ENCODE results near the gene PRKAR1B. TPM values are rescaled to one million over a fixed set of nuclear protein-coding genes. Genes with fewer than 3 reads are reported as not detected.

The PRKAR1B gene
- total RNA-seq, 1 experiment from 2014 or later, result 51.7 TPM

DNA sequence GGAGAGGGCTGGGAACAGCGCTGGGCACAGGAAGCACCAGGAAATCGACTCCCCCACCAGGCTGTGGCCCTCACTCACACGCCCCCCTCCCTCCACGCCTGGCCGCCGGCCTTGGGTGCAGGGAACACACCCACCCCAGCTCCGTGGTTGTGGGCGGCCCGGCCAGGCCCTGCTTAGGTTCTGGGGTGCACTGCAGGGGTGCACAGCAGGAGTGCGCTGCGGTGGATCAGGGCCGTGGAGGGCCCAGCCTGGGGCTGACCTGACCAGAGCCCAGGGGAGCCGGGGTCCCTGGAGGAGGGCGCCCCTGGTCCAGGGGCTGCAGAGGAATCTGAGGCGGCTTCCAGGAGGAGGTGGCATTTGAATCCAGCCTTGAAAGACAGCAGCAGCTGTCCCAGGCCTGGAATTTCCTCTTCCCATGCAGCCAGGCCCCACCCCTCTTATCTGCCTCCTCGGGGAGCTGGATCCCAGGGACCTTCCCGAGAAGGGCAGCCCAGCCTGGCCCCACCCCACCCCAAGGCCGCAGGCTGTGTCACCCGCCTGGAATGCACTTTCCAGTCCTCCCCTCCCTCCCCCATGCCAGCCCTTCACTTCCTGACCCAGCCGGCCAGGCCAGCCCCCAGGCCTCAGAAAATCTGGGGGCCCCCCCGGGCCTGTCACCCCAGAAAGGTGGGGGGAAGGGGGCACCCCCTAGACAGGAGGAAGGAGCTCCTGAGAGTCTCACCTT, 189.0 kb downstream of the PRKAR1B start:
- CTCF ChIA-PET, result interaction anchor here (0.7 kb wide), 2 partner anchors 81 to 205 kb away, joined by 4 to 12 read pairs; no protein-coding TSS in a partner anchor
- Histone ChIP-seq H3K4me2 (peak overlapping the region; percentile 84), H3K9me2 (ENCODE audit: insufficient read depth) (no peaks in the 10 kb centered on the region), H3K4me1 (replicated peaks; ENCODE audit: insufficient read depth) (peaks cover 52% of the 10 kb centered on the region), H2AFZ (no peak overlapping the region), H3F3A (ENCODE audit: insufficient read depth, low read depth) (peaks cover 40% of the 10 kb centered on the region), H3K79me2 (ENCODE audit: low read depth) (no peaks in the 10 kb centered on the region), H3K27me3 (ENCODE audit: insufficient read depth, low read depth) (no peaks in the 10 kb centered on the region), H3K4me3 (peak overlapping the region; percentile 60), H4K20me1 (ENCODE audit: insufficient read depth) (no peaks in the 10 kb centered on the region), H3K9me3 (ENCODE audit: insufficient read depth, low read depth) (no peaks in the 10 kb centered on the region), H3K27ac (peak overlapping the region; percentile 99), H3K36me3 (ENCODE audit: low read depth) (no peaks in the 10 kb centered on the region)
- POLR2A ChIA-PET (ENCODE audit: unreplicated experiment), result interaction anchor here (0.5 to 1.4 kb wide), 4 partner anchors 8 to 450 kb away, joined by 3 to 13 read pairs (median 6); partner anchors contain the start of gene PDGFA
- DNase-seq, result peak; percentile 89 to 98
- BruUV-seq (replicated peaks), result no TSS peak
- intact Hi-C loops (cut with micrococcal nuclease; ENCODE audit: unreplicated experiment), result loop anchor here (1.0 to 5.0 kb wide), 5 partner anchors 12 to 294 kb away; partner anchors contain the start of genes PDGFA and SUN1
- TF ChIP-seq EZH2 (IDR thresholded peaks at IDR 0.05; ENCODE audit: low read depth), result no peak
- TF ChIP-seq, protein P1, sequence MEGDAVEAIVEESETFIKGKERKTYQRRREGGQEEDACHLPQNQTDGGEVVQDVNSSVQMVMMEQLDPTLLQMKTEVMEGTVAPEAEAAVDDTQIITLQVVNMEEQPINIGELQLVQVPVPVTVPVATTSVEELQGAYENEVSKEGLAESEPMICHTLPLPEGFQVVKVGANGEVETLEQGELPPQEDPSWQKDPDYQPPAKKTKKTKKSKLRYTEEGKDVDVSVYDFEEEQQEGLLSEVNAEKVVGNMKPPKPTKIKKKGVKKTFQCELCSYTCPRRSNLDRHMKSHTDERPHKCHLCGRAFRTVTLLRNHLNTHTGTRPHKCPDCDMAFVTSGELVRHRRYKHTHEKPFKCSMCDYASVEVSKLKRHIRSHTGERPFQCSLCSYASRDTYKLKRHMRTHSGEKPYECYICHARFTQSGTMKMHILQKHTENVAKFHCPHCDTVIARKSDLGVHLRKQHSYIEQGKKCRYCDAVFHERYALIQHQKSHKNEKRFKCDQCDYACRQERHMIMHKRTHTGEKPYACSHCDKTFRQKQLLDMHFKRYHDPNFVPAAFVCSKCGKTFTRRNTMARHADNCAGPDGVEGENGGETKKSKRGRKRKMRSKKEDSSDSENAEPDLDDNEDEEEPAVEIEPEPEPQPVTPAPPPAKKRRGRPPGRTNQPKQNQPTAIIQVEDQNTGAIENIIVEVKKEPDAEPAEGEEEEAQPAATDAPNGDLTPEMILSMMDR (conservative IDR thresholded peaks at IDR 0.05), result no peak

DNA sequence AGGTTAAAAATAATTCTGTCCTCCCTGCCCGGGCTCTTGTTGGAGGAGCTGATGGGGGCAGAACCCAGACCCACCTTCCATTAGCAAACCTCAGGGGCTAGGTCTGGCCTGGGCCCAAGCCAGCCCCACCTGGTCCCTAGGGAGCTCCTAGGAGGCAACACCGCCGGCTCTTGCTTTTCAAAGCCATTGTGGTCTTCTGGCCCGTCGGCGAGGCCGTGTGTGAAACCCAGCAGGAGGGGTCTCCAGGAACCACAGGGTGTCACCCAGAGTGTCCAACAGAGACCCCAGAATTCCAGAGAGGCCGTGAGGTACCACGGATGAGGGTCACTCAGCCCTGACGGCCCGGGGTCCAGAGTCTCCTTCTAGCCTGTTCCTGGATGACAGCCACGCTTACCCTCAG, 190.8 kb downstream of the PRKAR1B start:
- CTCF ChIA-PET, result no interaction called here
- Histone ChIP-seq H2AFZ (no peak overlapping the region), H3F3A (ENCODE audit: insufficient read depth, low read depth) (peaks cover 31% of the 10 kb centered on the region), H3K9me2 (ENCODE audit: insufficient read depth) (no peaks in the 10 kb centered on the region), H3K4me2 (no peak overlapping the region), H3K4me1 (replicated peaks; ENCODE audit: insufficient read depth) (peaks cover 36% of the 10 kb centered on the region), H3K9me3 (ENCODE audit: insufficient read depth, low read depth) (no peaks in the 10 kb centered on the region), H3K4me3 (no peak overlapping the region), H3K79me2 (ENCODE audit: low read depth) (no peaks in the 10 kb centered on the region), H3K27ac (no peak overlapping the region), H3K27me3 (ENCODE audit: insufficient read depth, low read depth) (no peaks in the 10 kb centered on the region), H3K36me3 (ENCODE audit: low read depth) (no peaks in the 10 kb centered on the region), H4K20me1 (ENCODE audit: insufficient read depth) (no peaks in the 10 kb centered on the region)
- intact Hi-C loops (cut with micrococcal nuclease; ENCODE audit: unreplicated experiment), result loop anchor here (5.0 kb wide), 2 partner anchors 196 to 296 kb away; partner anchors contain the start of gene SUN1
- POLR2A ChIA-PET (ENCODE audit: unreplicated experiment), result no interaction called here
- BruUV-seq (replicated peaks), result no TSS peak
- no peak for DNase-seq
- TF ChIP-seq EZH2 (IDR thresholded peaks at IDR 0.05; ENCODE audit: low read depth), result no peak
- TF ChIP-seq, protein P1 (conservative IDR thresholded peaks at IDR 0.05), result no peak

DNA sequence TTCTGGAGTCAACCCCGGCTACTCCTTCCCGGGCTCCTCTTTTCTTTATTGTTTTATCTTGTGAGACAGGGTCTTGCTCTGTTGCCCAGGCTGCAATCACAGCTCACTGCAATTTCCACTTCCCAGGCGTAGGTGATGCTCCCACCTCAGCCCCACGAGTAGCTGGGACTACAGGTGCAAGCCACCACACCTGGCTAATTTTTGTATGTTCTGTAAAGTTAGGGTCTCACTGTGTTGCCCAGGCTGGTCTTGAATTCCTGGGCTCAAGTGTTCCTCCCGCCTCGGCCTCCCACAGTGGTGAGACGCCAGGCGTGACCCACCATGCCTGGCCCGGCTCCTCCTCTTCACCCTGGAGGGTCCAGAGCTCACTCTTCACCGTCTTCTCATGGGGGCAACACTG, 192.1 kb downstream of the PRKAR1B start:
- H3F3A ChIP-seq (ENCODE audit: insufficient read depth, low read depth), result peaks cover 32% of the 10 kb centered on the region; the same call in 1 of the 2 replicates
- no peaks in the 10 kb centered on the region for H3K27me3 ChIP-seq (ENCODE audit: insufficient read depth, low read depth)
- CTCF ChIA-PET, result no interaction called here
- no peaks in the 10 kb centered on the region for H3K9me2 ChIP-seq (ENCODE audit: insufficient read depth)
- no peaks in the 10 kb centered on the region for H4K20me1 ChIP-seq (ENCODE audit: insufficient read depth)
- no peak overlapping the region for H3K4me2 ChIP-seq
- no peak overlapping the region for H3K4me3 ChIP-seq
- no peaks in the 10 kb centered on the region for H3K9me3 ChIP-seq (ENCODE audit: insufficient read depth, low read depth)
- H3K79me2 ChIP-seq (ENCODE audit: low read depth), result no peaks in the 10 kb centered on the region
- TF ChIP-seq EZH2 (IDR thresholded peaks at IDR 0.05; ENCODE audit: low read depth), result no peak
- TF ChIP-seq, protein P1 (conservative IDR thresholded peaks at IDR 0.05), result no peak
- POLR2A ChIA-PET (ENCODE audit: unreplicated experiment), result no interaction called here
- intact Hi-C loops (cut with micrococcal nuclease; ENCODE audit: unreplicated experiment), result loop anchor here (5.0 kb wide), 2 partner anchors 197 to 297 kb away; partner anchors contain the start of gene SUN1
- no peaks in the 10 kb centered on the region for H3K36me3 ChIP-seq (ENCODE audit: low read depth)
- H2AFZ ChIP-seq, result no peak overlapping the region
- no peak for DNase-seq
- H3K4me1 ChIP-seq (replicated peaks; ENCODE audit: insufficient read depth), result peaks cover 34% of the 10 kb centered on the region
- no peak overlapping the region for H3K27ac ChIP-seq
- BruUV-seq (replicated peaks), result no TSS peak

All from PC-9 (cell line).